Measurements from ENCODE around the gene GTF2I.
"Not testable (repeated sequence)": the region's sequence is repeated elsewhere in the genome, so short reads cannot be mapped to it uniquely, and the experiment has no call there.

Gene GTF2I

GRCh38 chr7:74765205-74765918 is 107.8 kb downstream of the GTF2I start:
- in situ Hi-C loops (cut with MboI; ENCODE audit: low pct_unique_long_range_greater_than_20kb, low sequenced_read_pairs, unreplicated experiment); DNase-seq (ENCODE audit: low spot score): not testable (repeated sequence)

GRCh38 chr7:74766509-74766908 is 109.0 kb downstream of the GTF2I start:
- DNase-seq (ENCODE audit: low spot score); in situ Hi-C loops (cut with MboI; ENCODE audit: low pct_unique_long_range_greater_than_20kb, low sequenced_read_pairs, unreplicated experiment): not testable (repeated sequence)

- DNase-seq (ENCODE audit: low spot score), result not testable (repeated sequence)
Observed at GRCh38 chr7:74766991-74767390, 109.5 kb downstream of the GTF2I start.

DNA sequence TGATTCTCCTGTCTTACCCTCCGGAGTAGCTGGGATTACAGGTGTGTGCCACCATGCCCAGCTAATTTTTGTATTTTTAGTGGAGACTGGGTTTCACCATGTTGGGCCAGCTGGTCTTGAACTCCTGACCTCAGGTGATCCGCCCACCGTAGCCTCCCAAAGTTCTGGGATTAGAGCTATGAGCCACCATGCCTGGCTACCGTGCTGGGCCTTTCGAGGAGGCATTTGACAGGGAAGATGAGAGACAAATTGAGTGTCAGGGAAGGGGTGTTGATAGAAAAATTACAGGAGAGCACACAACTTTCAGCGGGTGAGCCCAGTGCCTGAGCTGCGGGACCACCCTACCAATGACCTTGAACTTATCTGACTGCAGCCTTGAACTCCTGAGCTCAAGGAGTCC is 112.5 kb downstream of the GTF2I start:
- DNase-seq (ENCODE audit: low spot score); in situ Hi-C loops (cut with MboI; ENCODE audit: low pct_unique_long_range_greater_than_20kb, low sequenced_read_pairs, unreplicated experiment): not testable (repeated sequence)

More at GRCh38 chr7:74766991-74767390, 109.5 kb downstream of the GTF2I start:
- in situ Hi-C loops (cut with MboI; ENCODE audit: low pct_unique_long_range_greater_than_20kb, low sequenced_read_pairs, unreplicated experiment), result not testable (repeated sequence)

GRCh38 chr7:74772093-74772492 is 114.6 kb downstream of the GTF2I start:
- in situ Hi-C loops (cut with MboI; ENCODE audit: low pct_unique_long_range_greater_than_20kb, low sequenced_read_pairs, unreplicated experiment); DNase-seq (ENCODE audit: low spot score): not testable (repeated sequence)

DNA sequence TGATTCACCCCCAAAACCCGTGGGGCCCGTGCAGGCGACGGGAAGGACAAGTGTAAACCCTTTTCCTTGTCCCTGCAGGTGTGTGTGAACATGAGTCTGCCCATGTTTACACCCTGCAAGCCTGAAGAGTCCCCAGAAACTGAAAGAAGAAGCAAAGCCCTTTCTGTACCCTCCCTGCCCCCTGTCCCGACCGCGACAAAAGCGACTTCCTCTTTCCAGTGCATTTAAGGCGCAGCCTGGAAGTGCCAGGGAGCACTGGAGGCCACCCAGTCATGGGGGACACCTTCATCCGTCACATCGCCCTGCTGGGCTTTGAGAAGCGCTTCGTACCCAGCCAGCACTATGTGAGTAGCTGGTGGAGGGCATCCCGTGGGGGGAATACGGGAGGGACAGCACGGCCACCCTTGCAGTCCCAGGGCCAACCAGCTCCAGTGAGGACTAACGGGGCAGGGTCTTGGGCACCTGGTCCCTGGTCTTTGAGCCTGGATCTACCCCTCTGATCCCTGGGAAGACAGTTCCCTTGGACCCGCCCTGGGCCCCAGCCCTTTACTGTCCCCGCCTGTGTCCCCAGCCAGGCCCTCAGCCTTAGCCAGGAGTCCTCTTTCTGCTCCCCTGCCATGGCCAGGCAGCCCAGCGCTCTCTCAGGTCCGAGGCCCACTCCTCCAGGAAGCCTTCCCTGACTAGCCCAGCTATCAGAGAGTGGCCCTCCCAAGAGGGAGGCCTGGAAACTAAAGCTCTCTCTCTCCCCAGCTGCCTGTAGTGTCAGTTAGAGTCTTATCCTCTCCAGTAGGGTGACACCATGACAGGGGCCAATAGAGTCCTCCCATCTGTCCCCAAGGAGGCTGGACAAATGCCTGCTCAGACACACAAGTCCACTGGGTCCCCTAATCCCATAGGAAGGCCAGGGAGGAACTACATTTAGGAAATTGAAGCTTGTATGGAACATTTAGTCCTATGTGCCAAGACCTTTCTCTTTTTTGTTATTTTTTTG is 116.5 kb downstream of the GTF2I start, which contains the start of gene NCF1:
TSS of gene NCF1 (plus strand) at position 252 of the 991 bp plus-strand sequence. CDS start at position 273, 21 bp downstream.
- DNase-seq (ENCODE audit: low spot score); in situ Hi-C loops (cut with MboI; ENCODE audit: low pct_unique_long_range_greater_than_20kb, low sequenced_read_pairs, unreplicated experiment): not testable (repeated sequence)

- in situ Hi-C loops (cut with MboI; ENCODE audit: low pct_unique_long_range_greater_than_20kb, low sequenced_read_pairs, unreplicated experiment); DNase-seq (ENCODE audit: low spot score): not testable (repeated sequence)
Observed at GRCh38 chr7:74775111-74775510, 117.6 kb downstream of the GTF2I start.

GRCh38 chr7:74779053-74779452 is 121.5 kb downstream of the GTF2I start:
- in situ Hi-C loops (cut with MboI; ENCODE audit: low pct_unique_long_range_greater_than_20kb, low sequenced_read_pairs, unreplicated experiment); DNase-seq (ENCODE audit: low spot score): not testable (repeated sequence)

GRCh38 chr7:74781746-74782145 is 124.2 kb downstream of the GTF2I start:
- DNase-seq (ENCODE audit: low spot score); in situ Hi-C loops (cut with MboI; ENCODE audit: low pct_unique_long_range_greater_than_20kb, low sequenced_read_pairs, unreplicated experiment): not testable (repeated sequence)

GRCh38 chr7:74783595-74783994 is 126.1 kb downstream of the GTF2I start:
- DNase-seq (ENCODE audit: low spot score); in situ Hi-C loops (cut with MboI; ENCODE audit: low pct_unique_long_range_greater_than_20kb, low sequenced_read_pairs, unreplicated experiment): not testable (repeated sequence)

- DNase-seq (ENCODE audit: low spot score); in situ Hi-C loops (cut with MboI; ENCODE audit: low pct_unique_long_range_greater_than_20kb, low sequenced_read_pairs, unreplicated experiment): not testable (repeated sequence)
Observed at GRCh38 chr7:74788369-74789150, 131.0 kb downstream of the GTF2I start.

DNA sequence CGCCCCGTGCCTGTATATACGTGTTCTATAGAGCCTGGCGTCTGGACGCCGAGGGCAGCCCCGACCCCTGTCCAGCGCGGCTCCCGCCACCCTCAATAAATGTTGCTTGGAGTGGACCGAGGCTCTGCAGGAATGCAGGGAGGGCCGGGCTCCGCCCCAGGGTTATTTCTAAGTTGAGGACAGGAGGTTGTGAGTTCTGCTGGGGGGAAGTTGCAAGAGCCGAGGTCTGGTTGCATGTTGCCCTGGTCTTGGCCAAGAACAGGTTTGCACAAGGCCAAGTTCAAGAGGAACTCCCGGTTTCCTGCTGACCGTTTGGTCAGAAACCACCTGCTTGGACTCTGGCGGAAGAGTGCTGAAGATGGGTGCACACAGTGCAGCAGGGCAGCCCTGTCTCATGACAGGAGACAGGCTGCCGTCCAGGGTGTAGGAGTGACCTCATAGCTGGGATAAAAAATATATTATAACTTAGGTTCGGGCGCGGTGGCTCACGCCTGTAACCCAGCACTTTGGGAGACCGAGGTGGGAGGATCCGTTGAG is 131.8 kb downstream of the GTF2I start:
- in situ Hi-C loops (cut with MboI; ENCODE audit: low pct_unique_long_range_greater_than_20kb, low sequenced_read_pairs, unreplicated experiment); DNase-seq (ENCODE audit: low spot score): not testable (repeated sequence)

- in situ Hi-C loops (cut with MboI; ENCODE audit: low pct_unique_long_range_greater_than_20kb, low sequenced_read_pairs, unreplicated experiment); DNase-seq (ENCODE audit: low spot score): not testable (repeated sequence)
Observed at GRCh38 chr7:74797848-74798622, 140.5 kb downstream of the GTF2I start.

GRCh38 chr7:74798644-74799043 is 141.1 kb downstream of the GTF2I start:
- DNase-seq (ENCODE audit: low spot score); in situ Hi-C loops (cut with MboI; ENCODE audit: low pct_unique_long_range_greater_than_20kb, low sequenced_read_pairs, unreplicated experiment): not testable (repeated sequence)
